HepG2 (cell line): Measurements from ENCODE around the gene ZNF777. TPM values are rescaled to one million over a fixed set of nuclear protein-coding genes. Genes with fewer than 3 reads are reported as not detected.

Experiments
- ATAC-seq: fragments of 200-7000 bp; cut with Tn5 transposase; 3 replicates; pipeline ENCODE4 v1.9.1; 2020; ENCODE audit warnings: mild to moderate bottlenecking, moderate library complexity
- BruUV-seq: library from RNA; stranded (reverse); fragments of 400-500 nt; replicated peaks from 2 replicates; lab custom pipeline; 2021; lab: Mats Ljungman, UMichigan
- CTCF ChIA-PET: fragments of 300-600 bp; formaldehyde crosslinking; extraction: SDS; loops from one replicate; lab custom pipeline; 2021; ENCODE audit warnings: low total read pairs, inconsistent platforms, low intra/inter-chr PET ratio; lab: Yijun Ruan, JAX
- POLR2A ChIA-PET: fragments of 350-600 bp; sonication (Branson Sonifier 250); formaldehyde crosslinking; loops from one replicate; lab custom pipeline; 2020; ENCODE audit warnings: antibody characterized with exemption, inconsistent platforms; lab: Yijun Ruan, JAX
- DNase-seq: peaks from one replicate; pipeline ENCODE4 v3.0.0-alpha.2; 2015; ENCODE audit warnings: low spot score
- FAIRE-seq: peaks from 3 replicates; lab custom pipeline; 2011; peaks lifted over from hg19 to GRCh38; lab: Jason Lieb, UNC
- H2AFZ ChIP-seq: one replicate; pipeline ENCODE4 v1.6.1; 2011; ENCODE audit warnings: low read length, inconsistent platforms
- H3K27ac ChIP-seq: fragments of 300-600 bp; 3 replicates; pipeline ENCODE4 v1.8.0; 2011; ENCODE audit warnings: mixed run types, mild to moderate bottlenecking, mixed read lengths, low read length, inconsistent platforms; ENCODE audit not compliant: insufficient read depth; ENCODE audit errors: extremely low read length
- H3K27me3 ChIP-seq, 2 experiments: fragments of 200-600 bp in 1 of 2; 2 replicates in 1 of 2; 3 replicates in 1 of 2; pipeline versions ENCODE4 v1.6.0 to v1.8.0; 2011; ENCODE audit warnings: low read length in 2 of 2, mild to moderate bottlenecking in 2 of 2, moderate library complexity in 2 of 2, inconsistent platforms in 1 of 2; ENCODE audit not compliant: insufficient read depth in 2 of 2, control insufficient read depth in 1 of 2
- H3K36me3 ChIP-seq, 2 experiments: fragments of 200-600 bp in 1 of 2; replicated peaks in 1 of 2; 2 replicates in 1 of 2; 3 replicates in 1 of 2; pipeline versions ENCODE4 v1.5.1 to v1.8.0; 2011; ENCODE audit warnings: low read length in 2 of 2, inconsistent platforms in 1 of 2; ENCODE audit not compliant: insufficient read depth in 2 of 2, control insufficient read depth in 1 of 2
- H3K4me1 ChIP-seq: 2 replicates; pipeline ENCODE4 v1.5.1; 2012; ENCODE audit warnings: low read length, inconsistent platforms; ENCODE audit not compliant: insufficient read depth
- H3K4me2 ChIP-seq: 2 replicates; pipeline ENCODE4 v1.6.0; 2011; ENCODE audit warnings: low read depth, low read length, inconsistent platforms
- H3K4me3 ChIP-seq, 3 experiments: fragments of 200-600 bp in 1 of 3; sonication (generic), shearing (Covaris generic) in 1 of 3; replicated peaks in 1 of 3; 2 replicates each; pipeline ENCODE4 v1.5.1; 2011 to 2016; ENCODE audit warnings: low read length in 3 of 3, inconsistent platforms in 2 of 3, low read depth in 2 of 3, mild to moderate bottlenecking in 2 of 3, control low read depth in 1 of 3, mixed read lengths in 1 of 3; ENCODE audit not compliant: insufficient read depth in 1 of 3
- H3K79me2 ChIP-seq: one replicate; pipeline ENCODE4 v1.6.1; 2011; ENCODE audit warnings: low read length, inconsistent platforms; ENCODE audit not compliant: insufficient read depth
- H3K9ac ChIP-seq: 2 replicates; pipeline ENCODE4 v1.6.0; 2011; ENCODE audit warnings: mild to moderate bottlenecking, low read depth, low read length, inconsistent platforms; ENCODE audit not compliant: insufficient read depth
- H3K9me3 ChIP-seq: 2 replicates; pipeline ENCODE4 v1.5.1; 2012; ENCODE audit warnings: mild to moderate bottlenecking, low read length
- H4K20me1 ChIP-seq: 2 replicates; pipeline ENCODE4 v1.6.0; 2011; ENCODE audit warnings: inconsistent platforms, mild to moderate bottlenecking, low read length, moderate library complexity; ENCODE audit not compliant: insufficient read depth
- PBX2 ChIP-seq: IDR thresholded peaks from 2 replicates; pipeline ENCODE4 v1.6.1; 2016; ENCODE audit warnings: control low read depth
- SRSF9 ChIP-seq: fragments of 200-400 bp; formaldehyde crosslinking; IDR thresholded peaks from 2 replicates; pipeline ENCODE4 v1.6.1; 2018; ENCODE audit warnings: borderline replicate concordance, mild to moderate bottlenecking, low read depth, low read length; ENCODE audit not compliant: insufficient read depth, poor library complexity, severe bottlenecking
- ZNF234 ChIP-seq: sonication (generic); formaldehyde crosslinking; conservative IDR thresholded peaks from 2 replicates; pipeline ENCODE4 v1.5.1; 2020; ENCODE audit warnings: mild to moderate bottlenecking, missing genetic modification reagents
- ZNF343 ChIP-seq: sonication (generic); formaldehyde crosslinking; IDR thresholded peaks from 2 replicates; pipeline ENCODE4 v1.4.0; 2020; ENCODE audit warnings: mild to moderate bottlenecking, missing genetic modification reagents
- ZNF687 ChIP-seq: sonication (generic); formaldehyde crosslinking; IDR thresholded peaks from 2 replicates; pipeline ENCODE4 v1.5.1; 2020; ENCODE audit warnings: mild to moderate bottlenecking, missing genetic modification reagents, moderate library complexity
- WGBS: methylation state at CpG from one replicate; pipeline ENCODE4 v1.1.6; 2017; ENCODE audit warnings: low lambda C conversion rate; 5-methylcytosine and 5-hydroxymethylcytosine counted together
- in situ Hi-C: cut with HindIII; loops from 2 replicates; pipeline ENCODE4 v1.10.0; 2017; ENCODE audit warnings: low pct_unique_long_range_greater_than_20kb; ENCODE audit not compliant: extremely low pct_ligation_motif_present
- intact Hi-C: fragments of 100-400 bp; cut with micrococcal nuclease; formaldehyde crosslinking; loops from one replicate; pipeline ENCODE4 v1.10.0; 2022; ENCODE audit not compliant: unreplicated experiment
- polyA plus RNA-seq, 8 experiments: library from polyadenylated mRNA; depleted of rRNA in 3 of 8; stranded (reverse) in 7 of 8; unstranded in 1 of 8; fragments of >200 nt; fragmentation: Illumina TruSeq in 4 of 8; extraction: Trizol in 4 of 8; gene quantifications; 2 replicates each; pipeline versions ENCODE4 v1.2.1 to v1.2.3, GENCODE V29; 2011 to 2016; ENCODE audit warnings: low read depth in 4 of 8, missing spikeins in 1 of 8, mixed read lengths in 1 of 8; ENCODE audit not compliant: insufficient read depth in 1 of 8
- total RNA-seq, 5 experiments: library from RNA; depleted of rRNA; stranded (reverse); fragments of >200 nt; fragmentation: Illumina TruSeq; extraction: Trizol; gene quantifications; 2 replicates each; pipeline ENCODE4 v1.2.3, GENCODE V29; 2016; ENCODE audit warnings: low read depth in 1 of 5

ZNF777 gene
- total and polyA plus RNA-seq, 2 of the 13 experiments (the other 11 are each of a cell fraction or from before 2014, with no cell fraction given): 3.8 to 6.0 TPM

GRCh38 chr7:149454006-149454405, 6.9 kb downstream of the ZNF777 start:
- intact Hi-C loops (no loop called here), in situ Hi-C loops (no loop called here)
- H3K4me2 ChIP-seq: no peak overlapping the region
- no peak overlapping the region for H3K27ac ChIP-seq
- no peaks in the 10 kb centered on the region for H3K27me3 ChIP-seq
- H3K4me1 ChIP-seq: peaks cover 9% of the 10 kb centered on the region; the same call in 1 of the 2 replicates
- DNase-seq: no peak
- H2AFZ ChIP-seq: no peak overlapping the region
- H3K36me3 ChIP-seq: peaks cover 20 to 57% of the 10 kb centered on the region in 2 experiments
- FAIRE-seq: no peak
- ATAC-seq: no peak
- WGBS: 96% methylated on average over 7 of the region's 10 CpGs
- CTCF ChIA-PET: no interaction called here
- H3K79me2 ChIP-seq: peaks cover 5% of the 10 kb centered on the region
- POLR2A ChIA-PET: no interaction called here
- no peak overlapping the region for H3K9ac ChIP-seq
- TF ChIP-seq ZNF687 (CRISPR knock-in tag) (no peak), PBX2 (CRISPR knock-in tag) (no peak), ZNF343 (CRISPR knock-in tag) (no peak), ZNF234 (CRISPR knock-in tag) (no peak), SRSF9 (no peak)
- no peaks in the 10 kb centered on the region; the same call in 1 of the 2 replicates for H4K20me1 ChIP-seq
- no peaks in the 10 kb centered on the region for H3K9me3 ChIP-seq
- no TSS peak for BruUV-seq
- H3K4me3 ChIP-seq: no peak overlapping the region
